Stimulated activated CD4-positive, alpha-beta T cell treated with anti-CD3 and anti-CD28 coated beads, TNF-alpha, amount 100 ng/mL, for 24 hours (primary cell): ENCODE measurements around the gene RIN3.

Experiments
- DNase-seq, 3 experiments: peaks; one replicate each; pipeline ENCODE4 v3.0.0-alpha.2; 2020; ENCODE audit warnings: low read depth in 3 of 3

The RIN3 gene

DNA sequence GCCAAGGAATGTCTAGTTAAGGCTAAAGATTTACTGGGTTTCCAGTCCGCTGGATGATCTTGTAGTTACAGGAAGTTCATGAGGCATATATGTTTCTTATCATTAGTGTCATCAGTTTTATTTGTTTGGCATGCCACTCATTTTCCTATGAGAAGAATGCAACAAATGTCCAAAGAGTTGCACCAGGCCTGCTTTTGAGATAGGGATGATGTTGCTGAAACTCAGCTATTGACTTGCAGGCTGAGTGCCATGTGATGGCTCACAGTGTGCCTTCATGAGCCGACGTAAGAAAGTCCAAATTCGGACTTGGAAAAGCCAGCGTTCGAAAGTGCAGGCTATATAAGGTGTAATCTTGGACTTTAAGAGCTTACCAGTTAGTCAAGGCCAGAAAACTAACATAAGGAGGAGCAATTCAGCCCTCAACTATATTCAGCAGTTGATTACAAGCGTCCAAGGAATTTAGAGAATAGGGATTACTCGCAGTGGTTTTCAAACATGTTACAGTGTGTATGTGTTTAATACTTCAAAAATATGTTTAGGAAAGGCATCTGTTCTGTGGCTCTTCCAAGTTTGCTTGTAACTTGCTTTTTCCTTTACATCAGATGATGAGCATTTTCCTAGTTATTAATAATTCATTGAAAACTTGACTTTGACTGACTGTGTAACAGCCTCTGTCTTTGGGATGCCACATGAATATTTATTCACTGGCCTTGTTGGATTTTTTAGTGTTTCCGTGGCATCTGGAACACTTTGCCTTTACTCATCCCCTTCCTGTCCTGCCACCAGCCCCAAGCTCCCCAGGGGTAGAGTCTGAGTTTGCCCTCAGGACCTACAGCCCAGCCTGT lies 133.6 kb downstream of the RIN3 start:
- no peak for DNase-seq

DNA sequence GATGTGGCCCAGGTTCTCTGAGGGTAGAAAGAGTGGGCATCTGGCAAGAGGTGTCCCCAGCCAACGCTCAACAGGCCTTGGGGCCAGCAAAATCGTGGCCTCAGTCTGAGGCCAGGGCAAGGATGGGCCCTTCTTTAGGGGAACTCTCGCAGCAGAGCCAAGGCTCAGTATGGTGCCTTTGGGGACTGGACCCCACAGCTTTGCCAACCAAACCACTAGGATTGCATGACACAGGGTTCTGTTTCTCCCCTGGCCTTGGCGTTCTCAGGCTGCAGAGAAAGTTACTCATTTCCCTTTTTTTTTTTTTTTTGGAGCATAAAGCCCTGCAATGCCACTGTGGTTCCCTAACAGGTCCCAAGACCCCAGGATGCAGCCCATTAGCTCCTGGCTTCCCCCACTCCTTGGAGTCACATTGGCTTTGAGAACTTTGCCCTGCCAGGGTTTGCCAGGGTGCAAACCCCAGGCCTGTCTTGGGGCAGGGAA lies 134.3 kb downstream of the RIN3 start:
- no peak for DNase-seq

DNA sequence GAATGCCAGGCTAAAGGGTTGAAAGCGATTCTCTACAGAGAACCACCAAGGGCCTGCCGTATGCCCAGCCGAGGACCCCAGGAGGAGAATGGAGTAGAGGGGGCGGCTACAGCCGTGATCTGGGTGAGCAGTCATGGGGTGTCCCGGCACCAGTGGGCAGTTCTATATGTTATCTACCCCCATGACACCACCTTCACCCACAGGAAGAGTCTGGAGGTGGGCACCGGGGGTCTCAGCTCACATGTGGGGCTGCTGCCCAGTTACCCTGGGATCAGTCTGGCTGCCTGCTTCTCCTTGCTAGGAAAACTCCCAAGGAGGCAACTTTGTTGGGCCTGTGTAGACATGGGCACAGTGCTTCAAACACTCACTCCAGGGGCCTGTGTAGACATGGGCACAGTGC lies 135.5 kb downstream of the RIN3 start:
- DNase-seq: no peak

GRCh38 chr14:92649934-92650545 lies 136.5 kb downstream of the RIN3 start:
- no peak for DNase-seq

- DNase-seq: no peak
Observed at GRCh38 chr14:92650581-92651105, 137.1 kb downstream of the RIN3 start.

DNA sequence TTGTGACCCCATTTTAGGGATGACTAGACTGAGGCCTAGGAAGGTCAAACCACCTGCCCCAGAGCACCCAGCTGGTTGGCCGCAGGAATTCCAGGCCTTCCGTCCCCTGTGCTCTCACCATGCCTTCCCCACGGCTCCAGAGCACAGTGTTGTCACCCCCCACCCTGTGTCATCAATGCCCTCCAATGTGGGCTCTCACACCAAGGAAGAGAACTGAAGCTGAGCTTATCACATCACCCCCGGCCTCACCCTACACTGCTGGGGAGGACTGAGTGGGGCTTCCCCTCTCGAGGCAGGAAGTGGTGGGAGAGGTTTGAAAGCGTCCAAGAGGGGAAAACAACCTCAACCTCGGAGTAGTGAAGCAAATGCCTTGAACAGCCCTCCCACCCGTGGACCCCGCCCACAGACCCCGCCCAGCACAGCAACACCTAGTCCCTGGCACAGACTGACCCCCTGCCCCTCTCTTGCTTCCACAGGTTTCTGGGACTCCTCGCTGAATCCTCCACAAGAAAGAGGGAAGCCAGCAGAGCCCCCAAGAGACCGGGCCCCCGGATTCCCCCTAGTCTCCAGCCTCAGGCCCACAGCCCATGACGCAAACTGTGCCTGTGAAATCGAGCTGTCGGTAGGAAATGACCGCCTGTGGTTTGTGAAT lies 137.7 kb downstream of the RIN3 start:
- peak; percentile 58 to 79 (median 60) for DNase-seq

DNA sequence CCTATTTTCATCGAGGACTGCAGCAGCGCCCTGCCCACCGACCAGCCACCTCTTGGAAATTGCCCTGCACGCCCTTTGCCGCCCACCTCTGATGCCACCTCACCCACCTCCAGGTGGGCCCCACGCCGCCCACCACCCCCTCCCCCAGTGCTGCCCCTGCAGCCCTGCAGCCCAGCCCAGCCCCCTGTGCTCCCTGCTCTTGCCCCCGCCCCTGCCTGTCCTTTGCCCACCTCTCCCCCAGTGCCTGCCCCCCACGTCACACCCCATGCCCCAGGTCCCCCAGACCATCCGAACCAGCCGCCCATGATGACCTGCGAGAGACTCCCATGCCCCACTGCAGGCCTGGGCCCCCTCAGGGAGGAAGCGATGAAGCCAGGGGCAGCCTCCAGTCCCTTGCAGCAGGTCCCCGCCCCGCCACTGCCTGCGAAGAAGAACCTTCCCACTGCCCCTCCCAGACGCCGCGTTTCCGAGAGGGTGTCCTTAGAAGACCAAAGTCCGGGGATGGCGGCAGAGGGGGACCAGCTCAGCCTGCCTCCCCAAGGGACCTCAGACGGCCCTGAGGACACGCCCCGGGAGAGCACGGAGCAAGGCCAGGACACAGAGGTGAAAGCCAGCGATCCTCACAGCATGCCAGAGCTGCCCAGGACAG lies 138.3 kb downstream of the RIN3 start:
- peak in 1 of 3 experiments; percentile 38 for DNase-seq

DNA sequence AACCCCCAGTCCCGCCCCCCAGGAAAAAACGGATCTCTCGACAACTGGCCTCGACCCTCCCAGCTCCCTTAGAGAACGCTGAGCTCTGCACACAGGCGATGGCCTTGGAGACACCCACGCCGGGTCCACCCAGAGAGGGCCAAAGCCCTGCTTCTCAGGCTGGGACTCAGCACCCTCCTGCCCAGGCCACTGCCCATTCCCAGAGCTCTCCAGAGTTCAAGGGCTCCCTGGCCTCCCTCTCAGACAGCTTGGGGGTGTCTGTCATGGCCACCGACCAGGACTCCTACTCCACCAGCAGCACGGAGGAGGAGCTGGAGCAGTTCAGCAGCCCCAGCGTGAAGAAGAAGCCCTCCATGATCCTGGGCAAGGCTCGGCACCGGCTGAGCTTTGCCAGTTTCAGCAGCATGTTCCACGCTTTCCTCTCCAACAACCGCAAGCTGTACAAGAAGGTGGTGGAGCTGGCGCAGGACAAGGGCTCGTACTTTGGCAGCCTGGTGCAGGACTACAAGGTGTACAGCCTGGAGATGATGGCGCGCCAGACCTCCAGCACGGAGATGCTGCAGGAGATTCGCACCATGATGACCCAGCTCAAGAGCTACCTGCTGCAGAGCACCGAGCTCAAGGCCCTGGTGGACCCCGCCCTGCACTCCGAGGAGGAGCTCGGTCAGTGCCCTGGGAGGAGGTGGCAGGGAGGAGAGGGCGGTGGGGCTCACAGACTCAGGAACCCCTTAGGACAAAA lies 139.0 kb downstream of the RIN3 start:
- no peak for DNase-seq

- no peak for DNase-seq
Observed at GRCh38 chr14:92653162-92653651, 139.6 kb downstream of the RIN3 start.

DNA sequence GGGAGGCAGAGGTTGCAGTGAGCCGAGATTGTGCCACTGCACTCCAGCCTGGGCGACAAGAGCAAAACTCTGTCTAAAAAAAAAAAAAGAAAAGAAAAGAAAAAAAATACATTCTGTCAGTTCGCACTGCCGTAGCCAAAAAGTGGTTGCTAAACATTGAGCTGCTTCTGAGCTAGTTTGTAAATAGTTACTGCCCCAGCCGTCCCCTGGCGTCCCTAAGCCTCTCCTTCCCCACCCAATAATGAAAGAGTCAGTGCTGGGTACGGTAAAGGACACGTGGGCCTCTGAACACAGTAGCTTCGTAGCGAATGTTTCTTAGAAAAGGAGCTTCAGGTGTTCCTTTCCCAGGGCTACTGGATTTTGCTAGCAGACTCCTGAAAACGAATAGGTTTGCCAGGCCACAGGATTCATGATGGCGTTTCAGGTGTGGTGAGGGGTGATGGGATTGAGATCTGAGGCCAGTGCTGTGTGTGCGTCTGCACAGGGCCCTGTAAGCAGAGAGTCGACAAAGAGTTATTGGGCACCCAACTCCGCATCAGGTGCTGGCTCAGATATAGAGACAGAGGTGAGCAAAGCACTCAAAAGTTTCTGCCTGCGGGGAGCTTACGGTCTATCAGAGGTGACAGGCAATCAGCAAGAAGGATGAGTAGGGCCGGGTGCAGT lies 140.8 kb downstream of the RIN3 start:
- no peak for DNase-seq

DNA sequence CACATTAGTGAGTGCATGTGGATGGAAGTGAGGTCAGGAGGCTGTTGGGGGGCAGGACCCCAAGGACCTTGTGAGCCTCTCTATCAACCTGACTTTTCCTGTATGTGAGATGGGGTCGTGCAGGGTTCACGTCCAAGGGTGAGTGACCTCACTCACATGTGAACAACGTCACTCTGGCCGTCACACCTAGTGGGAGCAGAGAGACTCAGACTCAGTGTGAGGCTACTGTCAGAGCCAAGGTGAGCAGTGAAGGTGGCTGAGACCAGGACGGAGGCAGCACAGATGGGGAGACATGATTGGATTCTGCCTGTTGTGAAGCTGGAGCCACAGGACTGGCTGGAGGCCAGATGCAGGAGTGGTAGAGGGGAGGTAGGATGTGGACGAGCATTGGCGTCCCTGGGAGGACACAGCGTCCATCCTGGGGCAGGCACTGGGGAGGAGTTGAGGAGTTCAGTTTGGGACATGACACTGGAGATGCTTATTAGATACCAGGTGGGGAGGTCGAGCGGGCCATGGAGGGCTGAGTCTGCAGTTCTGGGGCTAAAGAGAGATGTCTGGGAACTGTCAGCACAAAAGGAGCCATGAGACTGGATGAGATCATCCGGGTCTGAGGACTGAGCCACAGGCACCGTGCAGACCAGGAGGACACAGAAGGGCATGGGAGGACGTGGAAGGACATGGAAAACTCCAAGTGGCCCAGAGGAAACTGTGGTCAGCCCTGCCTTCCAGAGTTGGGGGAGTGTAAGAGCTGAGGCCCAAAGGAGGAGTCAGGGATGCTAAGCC lies 142.0 kb downstream of the RIN3 start:
- no peak for DNase-seq

DNA sequence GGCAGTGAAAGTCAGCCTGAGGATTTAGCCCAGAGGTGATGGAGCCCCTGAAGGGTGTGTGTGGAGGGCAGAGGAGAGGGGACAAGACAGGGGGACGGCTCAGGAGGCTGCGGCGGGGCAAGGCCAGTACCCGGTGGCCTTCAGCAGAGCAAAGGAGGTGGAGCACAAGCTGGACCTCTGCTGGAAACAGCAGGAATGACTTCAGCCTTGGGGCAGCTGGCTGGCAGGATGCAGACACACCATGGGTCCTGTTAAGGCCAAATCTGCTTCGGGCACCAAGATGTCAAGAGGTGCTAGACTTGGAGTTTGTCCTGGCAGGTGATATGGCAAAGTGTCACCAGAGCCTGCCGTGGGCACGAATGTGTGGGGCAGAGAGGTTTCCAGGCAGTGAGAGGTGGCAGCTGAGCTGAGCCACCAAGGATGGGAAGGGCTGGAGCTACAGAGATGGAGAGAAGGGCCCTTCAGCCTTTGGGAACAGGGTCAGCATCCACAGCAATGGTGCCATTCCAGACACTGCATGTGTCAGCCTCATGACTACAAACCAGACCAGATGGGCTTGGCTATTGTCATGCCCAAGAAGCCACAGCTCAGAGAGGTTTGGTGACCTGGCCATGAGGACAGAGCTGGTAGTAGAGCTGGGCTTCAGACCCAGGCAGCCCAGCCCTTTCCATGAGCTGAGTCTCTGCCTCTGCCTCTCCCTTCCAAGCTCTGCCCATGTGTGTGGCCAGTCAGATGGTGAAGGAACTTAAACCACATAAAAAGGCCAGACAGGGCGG lies 142.9 kb downstream of the RIN3 start:
- DNase-seq: no peak

- DNase-seq: no peak
Observed at GRCh38 chr14:92657457-92658142, 144.0 kb downstream of the RIN3 start.

DNA sequence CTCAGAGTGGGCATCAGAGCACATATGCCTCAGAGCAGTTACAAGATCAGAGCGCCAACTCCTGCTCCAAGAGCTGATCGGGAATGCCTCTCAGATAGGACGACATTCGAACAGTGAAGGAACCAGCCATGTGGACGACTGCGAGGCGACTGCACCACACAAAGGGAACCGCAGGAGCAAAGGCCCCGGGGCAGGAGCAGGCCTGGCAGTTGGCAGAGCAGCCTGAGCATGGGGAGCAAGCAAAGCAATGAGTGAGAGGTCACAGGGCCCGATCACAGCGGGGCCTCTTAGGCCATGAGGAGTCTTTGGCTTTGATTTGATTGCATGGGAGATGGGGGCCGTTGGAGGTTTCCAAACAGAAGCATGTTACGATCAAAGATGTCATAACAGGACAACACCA lies 144.6 kb downstream of the RIN3 start:
- no peak for DNase-seq

- DNase-seq: no peak
Observed at GRCh38 chr14:92658684-92659083, 145.1 kb downstream of the RIN3 start.

GRCh38 chr14:92659765-92660561 lies 146.4 kb downstream of the RIN3 start:
- no peak for DNase-seq

GRCh38 chr14:92660571-92660970 lies 147.0 kb downstream of the RIN3 start:
- DNase-seq: no peak

GRCh38 chr14:92663049-92663448 lies 149.5 kb downstream of the RIN3 start:
- no peak for DNase-seq
